ENCODE results near the gene PJVK. TPM values are rescaled to one million over a fixed set of nuclear protein-coding genes. Genes with fewer than 3 reads are reported as not detected.
A peak's percentile ranks its signal among the peaks of the same experiment; 100 is the strongest.

PJVK gene
- total and polyA plus RNA-seq, 9 of the 15 experiments (the other 6 are each of a cell fraction or from before 2014, with no cell fraction given): 0.11 to 1.5 (median 0.73) TPM

GRCh38 chr2:178480227-178481181, 29.3 kb downstream of the PJVK start, which contains the start of gene PLEKHA3 (continued):
- no peak for TF ChIP-seq RERE (CRISPR knock-in tag; IDR thresholded peaks at IDR 0.05; ENCODE audit: borderline replicate concordance)
- 0 out of 2 replicates have a peak, but pooled peaks have one; percentile 6 for TF ChIP-seq FOSL1 (tag; conservative IDR thresholded peaks at IDR 0.05)
- TF ChIP-seq HDAC1 (IDR thresholded peaks at IDR 0.05): peak in 1 of 2 experiments; percentile 69; a peak in 2 of 4 replicates
- peak; percentile 53 for TF ChIP-seq MYC (IDR thresholded peaks at IDR 0.05; ENCODE audit: low read depth, low read length)
- TF ChIP-seq MYC (CRISPR knock-in tag; IDR thresholded peaks at IDR 0.05; ENCODE audit: borderline replicate concordance, low read depth): no peak
- TF ChIP-seq MNT (conservative IDR thresholded peaks at IDR 0.05): peak; percentile 29 to 82; a peak in 3 of 4 replicates
- TF ChIP-seq HNRNPL (IDR thresholded peaks at IDR 0.05; ENCODE audit: low read depth, low read length): peak; percentile 20; the same call in 1 of the 2 replicates
- no peak for TF ChIP-seq ZNF41 (CRISPR knock-in tag; conservative IDR thresholded peaks at IDR 0.05)
- no peak for TF ChIP-seq ZBTB1 (CRISPR knock-in tag; IDR thresholded peaks at IDR 0.05; ENCODE audit: borderline replicate concordance, low read depth)
- peak; percentile 92 for TF ChIP-seq CCNT2 (IDR thresholded peaks at IDR 0.05; ENCODE audit: borderline replicate concordance, extremely low read depth, insufficient read length, low read depth, low read length)
- TF ChIP-seq ELF2 (CRISPR knock-in tag; IDR thresholded peaks at IDR 0.05): peak; percentile 84
- TF ChIP-seq, protein P1, sequence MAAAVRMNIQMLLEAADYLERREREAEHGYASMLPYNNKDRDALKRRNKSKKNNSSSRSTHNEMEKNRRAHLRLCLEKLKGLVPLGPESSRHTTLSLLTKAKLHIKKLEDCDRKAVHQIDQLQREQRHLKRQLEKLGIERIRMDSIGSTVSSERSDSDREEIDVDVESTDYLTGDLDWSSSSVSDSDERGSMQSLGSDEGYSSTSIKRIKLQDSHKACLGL (CRISPR knock-in tag; IDR thresholded peaks at IDR 0.05; ENCODE audit: borderline replicate concordance, poor library complexity, severe bottlenecking): no peak
- TF ChIP-seq, protein P2, sequence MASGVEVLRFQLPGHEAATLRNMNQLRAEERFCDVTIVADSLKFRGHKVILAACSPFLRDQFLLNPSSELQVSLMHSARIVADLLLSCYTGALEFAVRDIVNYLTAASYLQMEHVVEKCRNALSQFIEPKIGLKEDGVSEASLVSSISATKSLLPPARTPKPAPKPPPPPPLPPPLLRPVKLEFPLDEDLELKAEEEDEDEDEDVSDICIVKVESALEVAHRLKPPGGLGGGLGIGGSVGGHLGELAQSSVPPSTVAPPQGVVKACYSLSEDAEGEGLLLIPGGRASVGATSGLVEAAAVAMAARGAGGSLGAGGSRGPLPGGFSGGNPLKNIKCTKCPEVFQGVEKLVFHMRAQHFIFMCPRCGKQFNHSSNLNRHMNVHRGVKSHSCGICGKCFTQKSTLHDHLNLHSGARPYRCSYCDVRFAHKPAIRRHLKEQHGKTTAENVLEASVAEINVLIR (CRISPR knock-in tag; IDR thresholded peaks at IDR 0.05): peak; percentile 58
- TF ChIP-seq SNRNP70 (optimal IDR thresholded peaks at IDR 0.05; ENCODE audit: low read depth, low read length): no peak
- TF ChIP-seq MXI1 (IDR thresholded peaks at IDR 0.05; ENCODE audit: low read depth, low read length): 0 out of 2 replicates have a peak, but pooled peaks have one; percentile 9

Measured in K562 (cell line).